Spinal cord (tissue), 10 donors: ENCODE data around the gene PLEKHB2. TPM values are rescaled to one million over a fixed set of nuclear protein-coding genes. Genes with fewer than 3 reads are reported as not detected.
"Not testable (repeated sequence)": the region's sequence is repeated elsewhere in the genome, so short reads cannot be mapped to it uniquely, and the experiment has no call there.

Experiments
- DNase-seq, 6 donors: peaks; one replicate each; pipeline versions ENCODE4 v3.0.0 to v3.0.0-alpha.2; 2013 to 2015; ENCODE audit warnings: low spot score in 6 of 6, low read depth in 4 of 6
- H3K27ac ChIP-seq: one replicate; pipeline ENCODE4 v1.5.1; 2013; ENCODE audit warnings: low read depth, low read length, control low read depth
- H3K27me3 ChIP-seq: one replicate; pipeline ENCODE4 v1.6.1; 2013; ENCODE audit warnings: low read length; ENCODE audit not compliant: control insufficient read depth, insufficient read depth
- H3K36me3 ChIP-seq: one replicate; pipeline ENCODE4 v1.6.1; 2013; ENCODE audit warnings: low read length; ENCODE audit not compliant: control insufficient read depth, insufficient read depth
- H3K4me1 ChIP-seq: one replicate; pipeline ENCODE4 v1.6.1; 2013; ENCODE audit warnings: low read length; ENCODE audit not compliant: control insufficient read depth, insufficient read depth
- H3K4me3 ChIP-seq: one replicate; pipeline ENCODE4 v1.5.1; 2013; ENCODE audit warnings: low read depth, low read length, control low read depth
- H3K9me3 ChIP-seq: one replicate; pipeline ENCODE4 v1.6.1; 2013; ENCODE audit warnings: low read length; ENCODE audit not compliant: control insufficient read depth, insufficient read depth
- WGBS: methylation state at CpG from one replicate; pipeline ENCODE4 v1.1.5; 2013; ENCODE audit warnings: missing lambda C conversion rate; ENCODE audit not compliant: insufficient coverage; 5-methylcytosine and 5-hydroxymethylcytosine counted together
- polyA plus RNA-seq, 2 donors: library from polyadenylated mRNA; unstranded; fragments of 120-200 nt; gene quantifications; one replicate each; pipeline ENCODE4 v1.2.1, GENCODE V29; 2013; ENCODE audit not compliant: insufficient read length in 2 of 2
- total RNA-seq, 2 donors: library from RNA; depleted of rRNA in 1 of 2; stranded (reverse); fragments of 120-200 nt in 1 of 2; fragments of >200 nt in 1 of 2; gene quantifications; one replicate each; pipeline versions ENCODE4 v1.2.3 to v1.2.4, GENCODE V29; 2013 to 2014
- donor health status: healthy.

PLEKHB2 gene
- total and polyA plus RNA-seq, 4 donors: 68.9 to 171 (median 135) TPM

DNA sequence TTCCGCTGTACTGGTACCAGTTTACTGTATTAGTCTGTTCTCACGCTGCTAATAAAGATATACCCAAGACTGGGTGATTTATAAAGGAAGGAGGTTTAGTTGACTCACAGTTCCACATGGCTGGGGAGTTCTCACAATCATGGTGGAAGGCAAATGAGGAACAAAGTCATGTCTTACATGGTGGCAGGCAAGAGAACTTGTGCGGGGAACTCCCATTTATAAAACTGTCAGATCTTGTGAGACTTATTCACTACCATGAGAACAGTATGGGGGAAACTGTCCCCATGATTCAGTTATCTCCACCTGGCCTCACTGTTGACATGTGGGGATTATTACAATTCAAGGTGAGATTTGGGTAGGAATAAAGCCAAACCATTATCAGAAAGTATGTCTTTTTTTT is 9.8 kb downstream of the PLEKHB2 start:
- H3K9me3 ChIP-seq, H3K27me3 ChIP-seq, DNase-seq, H3K36me3 ChIP-seq, H3K4me1 ChIP-seq, H3K4me3 ChIP-seq, H3K27ac ChIP-seq: not testable (repeated sequence)
- 100% methylated on average over 1 of the region's 3 CpGs for WGBS

DNA sequence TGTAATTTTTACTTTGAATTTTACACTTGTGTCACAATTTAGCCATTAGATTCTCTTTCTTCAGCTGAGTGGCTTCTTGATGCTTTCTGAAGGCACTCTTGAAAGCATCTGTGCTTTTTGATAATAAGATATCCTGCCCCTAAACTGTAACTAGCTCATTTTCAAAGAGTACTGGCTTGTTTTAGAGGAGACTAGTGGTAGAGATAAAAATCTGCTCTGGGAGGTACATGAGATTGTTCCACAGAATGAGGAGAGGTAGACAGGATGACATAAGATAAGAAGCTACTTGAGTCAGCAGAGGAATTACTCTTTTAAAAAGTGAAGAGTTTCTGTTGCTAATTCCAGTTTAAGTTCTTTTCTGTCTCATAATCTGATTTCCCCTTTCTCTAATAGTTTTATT is 10.6 kb downstream of the PLEKHB2 start:
- H3K4me3 ChIP-seq: no peak overlapping the region
- no peak overlapping the region for H3K27ac ChIP-seq
- no peaks in the 10 kb centered on the region for H3K4me1 ChIP-seq
- no peaks in the 10 kb centered on the region for H3K9me3 ChIP-seq
- DNase-seq: no peak
- no peaks in the 10 kb centered on the region for H3K36me3 ChIP-seq
- H3K27me3 ChIP-seq: no peaks in the 10 kb centered on the region

DNA sequence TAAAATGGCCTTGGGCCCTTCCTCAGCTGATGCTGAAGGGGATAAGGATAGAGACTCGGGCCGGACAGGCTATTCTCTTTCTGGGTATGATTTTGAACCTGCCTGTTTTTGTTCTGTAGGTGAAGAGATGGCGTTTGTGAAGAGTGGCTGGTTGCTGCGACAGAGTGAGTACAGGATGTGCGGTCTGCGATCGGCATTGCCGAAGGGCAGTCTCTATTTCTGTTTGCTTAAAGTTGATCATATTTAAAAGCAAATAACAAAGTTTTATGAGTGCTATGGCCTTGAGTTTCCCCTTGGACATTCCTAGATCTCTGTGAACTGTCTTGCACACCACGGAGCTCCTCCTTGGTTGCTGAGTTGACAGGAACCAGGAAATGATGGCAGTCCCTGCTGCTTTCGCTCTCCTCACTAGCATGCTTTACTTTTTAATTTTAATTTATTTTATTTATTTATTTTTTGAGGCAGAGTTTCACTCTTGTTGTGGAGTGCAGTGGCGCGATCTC is 15.7 kb downstream of the PLEKHB2 start:
- no peak for DNase-seq
- Histone ChIP-seq H3K36me3 (peaks cover 4% of the 10 kb centered on the region), H3K27me3 (no peaks in the 10 kb centered on the region), H3K27ac (no peak overlapping the region), H3K4me1 (peaks cover under 1% of the 10 kb centered on the region), H3K9me3 (no peaks in the 10 kb centered on the region), H3K4me3 (no peak overlapping the region)
- 97% methylated on average over 5 of the region's 12 CpGs for WGBS

DNA sequence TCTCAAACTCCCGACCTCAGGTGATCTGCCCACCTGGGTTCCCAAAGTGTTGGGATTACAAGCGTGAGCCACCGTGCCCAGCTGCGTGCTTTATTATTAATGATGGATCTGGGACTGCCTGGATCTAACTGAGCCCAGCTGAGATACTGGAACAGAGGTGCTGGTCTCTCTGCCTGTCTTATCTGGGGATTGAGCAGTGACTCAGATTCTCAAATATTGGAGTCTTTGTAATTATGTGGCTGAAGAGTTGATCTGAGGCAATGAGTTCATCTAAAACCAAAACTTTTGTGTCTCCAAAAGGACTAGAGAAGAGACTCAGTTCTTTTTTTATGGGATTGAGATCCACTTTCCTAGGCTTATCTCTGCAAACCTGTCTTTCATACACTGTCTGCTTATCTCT is 16.3 kb downstream of the PLEKHB2 start:
- no peaks in the 10 kb centered on the region for H3K9me3 ChIP-seq
- H3K36me3 ChIP-seq: peaks cover 8% of the 10 kb centered on the region
- no peak overlapping the region for H3K4me3 ChIP-seq
- WGBS: 97% methylated on average over 4 of the region's 4 CpGs
- peaks cover 6% of the 10 kb centered on the region for H3K4me1 ChIP-seq
- DNase-seq: no peak
- no peaks in the 10 kb centered on the region for H3K27me3 ChIP-seq
- no peak overlapping the region for H3K27ac ChIP-seq

DNA sequence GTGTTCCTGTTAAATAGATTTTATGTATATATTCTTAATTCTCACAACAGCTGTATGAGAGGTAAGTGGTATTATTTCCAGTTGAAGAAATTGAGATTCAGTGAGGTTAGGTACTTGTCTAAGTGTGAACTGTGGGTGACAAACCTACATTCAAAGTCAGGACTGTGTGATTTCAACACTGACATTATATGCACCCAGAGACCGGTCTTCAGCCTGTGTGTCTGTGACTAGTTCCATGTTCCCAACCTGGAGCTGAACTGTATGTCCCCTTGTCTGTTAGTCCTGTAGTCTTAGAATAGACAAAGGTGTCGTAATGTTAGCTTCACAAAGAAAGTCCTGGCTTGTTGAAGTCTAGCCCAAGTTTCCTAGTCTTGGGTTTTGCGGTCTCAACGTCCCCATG is 17.4 kb downstream of the PLEKHB2 start:
- no peak overlapping the region for H3K27ac ChIP-seq
- H3K36me3 ChIP-seq: peaks cover 8% of the 10 kb centered on the region
- WGBS: 95% methylated on average over 4 of the region's 4 CpGs
- no peaks in the 10 kb centered on the region for H3K9me3 ChIP-seq
- H3K4me1 ChIP-seq: peaks cover 6% of the 10 kb centered on the region
- DNase-seq: no peak
- H3K27me3 ChIP-seq: no peaks in the 10 kb centered on the region
- H3K4me3 ChIP-seq: no peak overlapping the region

DNA sequence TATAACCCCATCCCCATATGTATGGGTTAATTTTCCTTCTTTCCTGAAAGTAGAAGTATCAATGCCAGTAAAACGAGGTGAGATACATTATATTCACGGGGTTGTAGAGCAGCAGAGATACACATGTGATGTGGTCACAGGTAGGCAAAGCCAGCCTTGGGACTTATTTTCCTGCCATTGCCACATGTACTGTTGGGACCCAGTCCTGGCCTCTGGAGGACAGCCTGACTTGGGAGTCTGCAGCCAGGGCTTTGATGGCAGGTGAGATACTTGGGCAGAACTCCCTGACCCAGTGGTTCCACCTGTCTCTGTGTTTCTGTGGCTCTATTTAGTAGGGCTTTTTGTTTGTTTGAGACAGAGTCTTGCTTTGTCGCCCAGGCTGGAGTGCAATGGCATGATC is 18.1 kb downstream of the PLEKHB2 start:
- H3K27me3 ChIP-seq: no peaks in the 10 kb centered on the region
- no peak overlapping the region for H3K27ac ChIP-seq
- peaks cover 8% of the 10 kb centered on the region for H3K36me3 ChIP-seq
- H3K4me3 ChIP-seq: no peak overlapping the region
- 90% methylated on average over 3 of the region's 3 CpGs for WGBS
- DNase-seq: no peak
- peaks cover 6% of the 10 kb centered on the region for H3K4me1 ChIP-seq
- H3K9me3 ChIP-seq: no peaks in the 10 kb centered on the region

DNA sequence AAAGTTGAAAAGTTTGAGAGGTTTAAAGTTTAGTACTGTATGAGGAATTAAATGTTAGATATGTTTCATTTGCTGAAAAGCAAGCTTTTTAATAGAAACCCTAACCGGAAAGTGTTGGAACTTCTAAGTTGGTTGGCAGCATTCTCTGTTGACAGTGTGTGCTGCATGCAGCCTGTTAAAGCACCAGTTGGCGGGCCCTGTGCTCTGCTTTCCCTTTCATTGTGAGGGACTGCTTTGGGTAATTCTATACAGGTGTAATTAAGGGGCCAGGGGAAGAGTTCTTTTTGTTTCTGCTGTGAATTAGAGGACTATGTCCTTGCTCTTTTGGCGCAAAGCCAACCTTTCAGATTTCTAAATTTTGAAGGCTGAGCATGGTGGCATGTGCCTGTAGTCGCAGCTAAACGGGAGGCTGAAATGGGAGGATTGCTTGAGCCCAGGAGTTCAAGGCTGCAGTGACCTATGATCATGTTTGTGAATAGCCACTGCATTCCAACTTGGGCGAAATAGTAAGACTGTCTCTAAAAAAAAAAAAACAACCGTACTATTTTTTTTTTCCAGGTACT is 20.1 kb downstream of the PLEKHB2 start:
- no peaks in the 10 kb centered on the region for H3K27me3 ChIP-seq
- peaks cover 17% of the 10 kb centered on the region for H3K36me3 ChIP-seq
- H3K9me3 ChIP-seq: no peaks in the 10 kb centered on the region
- peak in 1 of 6 donors; percentile 52 for DNase-seq
- H3K27ac ChIP-seq: no peak overlapping the region
- 65% methylated on average over 4 of the region's 7 CpGs for WGBS
- peaks cover 6% of the 10 kb centered on the region for H3K4me1 ChIP-seq
- H3K4me3 ChIP-seq: no peak overlapping the region

DNA sequence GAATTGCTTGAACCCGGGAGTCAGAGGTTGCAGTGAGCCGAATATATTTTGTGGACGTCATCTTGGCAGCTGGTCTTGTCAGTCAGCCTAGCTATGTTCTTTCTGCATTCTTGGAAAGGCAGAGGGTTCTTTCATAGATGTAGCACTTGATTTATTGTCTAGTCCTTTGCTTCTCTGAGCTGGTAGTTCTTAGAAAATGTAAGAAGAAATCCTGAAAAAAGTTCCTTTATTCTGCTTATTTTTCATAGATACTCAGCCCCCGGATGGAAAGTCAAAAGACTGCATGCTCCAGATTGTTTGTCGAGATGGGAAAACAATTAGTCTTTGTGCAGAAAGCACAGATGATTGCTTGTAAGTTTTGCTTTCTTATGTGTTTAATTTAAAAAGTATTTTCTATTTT is 21.3 kb downstream of the PLEKHB2 start:
- Histone ChIP-seq H3K9me3 (no peaks in the 10 kb centered on the region), H3K4me1 (peaks cover 6% of the 10 kb centered on the region), H3K27ac (no peak overlapping the region), H3K27me3 (no peaks in the 10 kb centered on the region), H3K4me3 (no peak overlapping the region), H3K36me3 (peaks cover 21% of the 10 kb centered on the region)
- DNase-seq: peak in 1 of 6 donors; percentile 7
- 100% methylated on average over 3 of the region's 5 CpGs for WGBS

DNA sequence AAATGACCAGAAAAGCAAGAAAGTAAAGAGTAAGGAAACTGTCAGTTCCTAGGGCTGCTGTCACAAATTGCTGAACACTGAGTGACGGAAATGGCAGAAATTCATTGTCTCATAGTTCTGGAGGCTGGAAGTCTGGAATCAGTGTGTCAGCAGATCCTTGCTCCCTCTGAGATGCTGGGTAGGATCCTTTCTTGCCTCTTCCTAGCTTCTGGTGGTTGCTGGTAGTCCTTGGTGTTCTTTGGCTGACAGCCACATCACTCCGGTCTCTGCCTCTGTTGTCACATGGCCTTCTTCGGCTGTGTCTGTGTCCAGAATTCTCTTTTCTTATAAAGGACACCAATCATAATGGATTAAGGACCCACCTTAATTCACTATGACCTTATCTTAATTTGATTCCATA is 21.9 kb downstream of the PLEKHB2 start:
- Histone ChIP-seq H3K27me3 (no peaks in the 10 kb centered on the region), H3K36me3 (peaks cover 20% of the 10 kb centered on the region), H3K9me3 (no peaks in the 10 kb centered on the region), H3K4me1 (peaks cover 6% of the 10 kb centered on the region), H3K27ac (peak overlapping the region; percentile 45), H3K4me3 (no peak overlapping the region)
- 61% methylated on average over 3 of the region's 3 CpGs for WGBS
- DNase-seq: no peak

DNA sequence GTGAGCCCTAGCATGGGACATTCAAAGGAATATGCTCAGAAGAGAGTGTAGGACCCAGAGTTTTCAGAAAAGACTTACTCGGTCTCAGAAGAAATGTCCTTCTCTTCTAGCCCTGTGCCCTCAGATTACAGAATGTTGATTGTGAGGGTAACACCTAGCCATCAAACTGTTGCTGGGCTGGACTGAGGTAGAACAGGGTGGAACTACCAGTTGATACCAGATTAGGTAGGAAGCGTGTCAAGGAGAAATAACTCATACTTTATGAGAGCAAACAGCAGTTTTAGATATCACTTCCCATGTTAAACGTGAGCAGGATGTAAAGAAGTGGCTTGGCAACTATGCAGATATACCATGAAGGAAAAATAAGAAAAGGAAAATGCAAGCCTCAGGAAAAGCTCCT is 22.8 kb downstream of the PLEKHB2 start:
- DNase-seq: no peak
- no peak overlapping the region for H3K4me3 ChIP-seq
- 100% methylated on average over 1 of the region's 3 CpGs for WGBS

More for the DNA sequence above, 22.8 kb downstream of the PLEKHB2 start:
- H3K27me3 ChIP-seq: no peaks in the 10 kb centered on the region
- peaks cover 6% of the 10 kb centered on the region for H3K4me1 ChIP-seq
- H3K9me3 ChIP-seq: no peaks in the 10 kb centered on the region
- H3K36me3 ChIP-seq: peaks cover 26% of the 10 kb centered on the region
- no peak overlapping the region for H3K27ac ChIP-seq
